HG02943 (cell line): Measurements from ENCODE around the gene ZNF483.
"Not testable (repeated sequence)": the region's sequence is repeated elsewhere in the genome, so short reads cannot be mapped to it uniquely, and the experiment has no call there.

ENCODE experiments used
- ATAC-seq: cut with Tn5 transposase; IDR thresholded peaks from one replicate; pipeline ENCODE4 v1.9.1; 2021; ENCODE audit warnings: mild to moderate bottlenecking, low read depth, moderate library complexity; ENCODE audit not compliant: unreplicated experiment

ZNF483 gene

DNA sequence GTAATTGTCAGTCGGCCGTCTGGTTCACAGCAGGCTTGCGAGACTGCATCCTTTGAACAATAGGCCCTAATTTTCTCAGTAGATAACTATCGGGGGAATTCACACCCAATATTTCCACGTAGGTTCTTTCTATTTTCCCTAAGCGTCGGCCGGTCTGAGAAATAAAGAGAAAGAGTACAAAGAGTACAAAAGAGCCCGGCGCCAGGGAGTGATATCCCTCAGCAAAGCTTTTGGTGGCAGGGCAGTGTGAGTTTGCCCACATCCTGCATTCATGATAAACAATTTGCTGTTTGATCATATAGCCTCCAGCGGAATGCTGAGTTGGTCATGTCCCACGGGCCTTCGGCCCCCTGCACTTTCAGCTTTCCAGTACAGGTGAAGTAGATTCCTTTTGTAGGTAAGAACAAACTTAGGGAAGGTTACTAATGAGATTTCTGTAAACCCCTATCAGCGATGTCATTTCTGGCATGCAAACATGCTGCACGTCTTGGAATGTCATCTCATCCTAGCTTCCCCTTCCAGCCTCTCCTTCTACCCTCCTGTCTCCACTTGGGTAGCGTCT, 79.2 kb downstream of the ZNF483 start:
- no peak for ATAC-seq

DNA sequence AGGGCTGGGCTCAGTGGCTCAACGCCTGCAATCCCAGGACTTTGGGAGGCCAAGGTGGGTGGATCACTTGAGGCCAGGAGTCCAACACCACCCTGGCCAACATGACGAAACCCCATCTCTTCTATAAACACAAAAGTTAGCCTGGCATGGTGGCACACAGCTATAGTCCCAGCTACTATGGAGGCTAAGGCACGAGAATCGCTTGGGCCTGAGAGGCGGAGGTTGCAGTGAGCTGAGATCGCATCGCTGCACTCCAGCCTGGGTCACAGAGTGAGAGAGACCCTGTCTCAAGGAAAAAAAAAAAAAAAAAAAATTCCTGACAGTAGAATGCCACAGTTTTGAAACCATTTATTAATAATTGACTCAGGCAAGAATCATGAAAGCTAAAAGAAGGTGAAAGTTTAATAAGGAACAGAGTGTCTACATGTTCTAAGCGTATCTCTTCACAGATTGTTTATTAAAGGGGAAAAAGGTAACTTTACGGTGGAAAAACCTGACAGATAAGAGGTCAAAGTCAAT, 80.1 kb downstream of the ZNF483 start:
- no peak for ATAC-seq

DNA sequence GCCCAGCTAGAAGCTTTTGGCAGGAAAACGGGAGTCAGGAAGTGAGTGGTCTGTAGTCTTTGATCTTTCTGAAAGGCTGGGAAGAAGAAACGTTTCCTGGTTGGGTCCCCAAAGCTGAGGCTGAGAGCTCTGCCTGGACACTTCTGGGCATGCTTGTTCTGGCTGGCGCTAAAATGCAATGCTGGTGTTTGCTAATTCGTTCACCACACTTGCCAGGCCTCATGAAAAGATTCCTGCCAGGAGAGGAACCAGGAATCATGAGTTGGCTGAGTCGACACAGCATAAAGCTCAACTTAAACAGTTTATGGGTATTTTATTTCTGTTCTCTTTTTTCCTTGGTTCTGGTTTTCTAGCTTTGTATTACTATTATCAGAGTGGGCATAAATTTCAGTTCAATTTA, 85.2 kb downstream of the ZNF483 start:
- ATAC-seq = no peak

DNA sequence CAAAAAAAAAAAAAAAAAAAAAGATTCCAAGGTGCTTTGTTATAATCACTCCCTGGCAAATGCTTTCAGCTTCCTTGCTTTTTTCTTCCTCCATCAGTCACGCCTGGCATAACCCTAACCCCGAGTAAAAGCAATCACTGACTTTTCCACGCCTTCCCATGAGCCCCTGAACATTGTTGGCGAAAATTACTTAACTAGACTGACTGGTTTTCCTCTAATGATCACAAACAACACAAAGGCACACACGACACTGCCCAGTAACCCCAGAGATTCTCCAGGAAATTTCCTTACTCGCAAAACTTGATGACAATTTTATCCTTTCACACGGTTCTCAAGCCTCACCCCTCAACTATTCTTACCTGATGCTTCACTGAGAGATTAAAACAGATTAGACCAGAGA, 85.9 kb downstream of the ZNF483 start:
- ATAC-seq = no peak

DNA sequence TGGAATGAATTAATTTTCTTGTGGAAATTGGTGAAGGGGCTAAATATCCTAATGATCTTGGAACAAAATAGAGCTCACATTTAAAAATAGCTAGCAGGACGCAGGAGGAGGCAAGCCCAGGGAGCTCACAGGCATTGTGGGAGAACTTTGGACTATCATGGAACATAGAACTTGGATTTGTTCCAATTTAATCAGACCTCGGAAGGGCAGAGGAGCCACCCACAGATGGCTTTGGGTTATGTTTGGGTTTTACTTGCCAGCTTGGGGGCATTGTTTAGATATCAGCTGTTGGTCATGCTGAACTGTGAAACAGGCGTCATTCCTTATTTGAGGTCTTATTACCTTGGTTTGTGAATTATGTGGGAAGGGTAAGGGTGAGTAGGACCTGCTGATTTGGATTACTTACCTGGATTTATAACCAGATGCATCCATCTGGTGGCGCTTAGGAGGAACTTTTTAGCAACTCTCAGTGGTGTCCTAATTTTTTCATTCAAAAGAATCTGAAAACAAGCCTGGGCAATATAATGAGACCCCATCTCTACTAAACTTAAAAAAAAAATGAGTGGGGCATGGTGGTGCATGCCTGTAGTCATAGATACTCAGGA, 88.6 kb downstream of the ZNF483 start:
- no peak for ATAC-seq

DNA sequence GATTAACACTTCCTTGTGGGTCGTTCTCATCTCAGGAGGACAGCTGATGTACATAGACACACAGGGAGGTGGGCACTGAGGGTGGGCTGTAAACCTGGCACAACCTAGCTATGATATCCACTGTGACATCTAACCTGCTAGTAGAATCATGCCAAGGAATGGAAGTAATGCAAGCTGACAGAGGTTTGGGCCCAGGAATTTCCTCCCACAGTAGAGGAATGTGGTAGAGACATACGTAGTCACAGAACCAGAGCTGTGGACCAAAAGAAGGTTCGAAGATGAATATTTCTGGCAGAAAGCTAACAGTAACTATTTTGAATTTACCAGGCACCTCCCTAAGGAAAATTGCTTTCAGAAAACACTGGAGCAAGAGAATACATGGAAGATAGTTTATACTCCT, 90.9 kb downstream of the ZNF483 start:
- ATAC-seq = no peak

DNA sequence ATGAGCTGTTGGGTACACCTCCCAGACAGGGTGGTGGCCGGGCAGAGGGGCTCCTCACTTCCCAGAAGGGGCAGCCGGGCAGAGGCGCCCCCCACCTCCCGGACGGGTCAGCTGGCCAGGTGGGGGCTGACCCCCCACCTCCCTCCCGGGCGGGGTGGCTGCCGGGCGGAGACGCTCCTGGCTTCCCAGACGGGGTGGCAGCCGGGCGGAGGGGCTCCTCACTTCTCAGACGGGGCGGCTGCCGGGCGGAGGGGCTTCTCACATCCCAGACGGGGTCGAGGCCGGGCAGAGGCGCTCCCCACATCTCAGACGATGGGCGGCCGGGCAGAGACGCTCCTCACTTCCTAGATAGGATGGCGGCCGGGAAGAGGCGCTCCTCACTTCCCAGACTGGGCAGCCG, 92.4 kb downstream of the ZNF483 start:
- ATAC-seq = not testable (repeated sequence)

DNA sequence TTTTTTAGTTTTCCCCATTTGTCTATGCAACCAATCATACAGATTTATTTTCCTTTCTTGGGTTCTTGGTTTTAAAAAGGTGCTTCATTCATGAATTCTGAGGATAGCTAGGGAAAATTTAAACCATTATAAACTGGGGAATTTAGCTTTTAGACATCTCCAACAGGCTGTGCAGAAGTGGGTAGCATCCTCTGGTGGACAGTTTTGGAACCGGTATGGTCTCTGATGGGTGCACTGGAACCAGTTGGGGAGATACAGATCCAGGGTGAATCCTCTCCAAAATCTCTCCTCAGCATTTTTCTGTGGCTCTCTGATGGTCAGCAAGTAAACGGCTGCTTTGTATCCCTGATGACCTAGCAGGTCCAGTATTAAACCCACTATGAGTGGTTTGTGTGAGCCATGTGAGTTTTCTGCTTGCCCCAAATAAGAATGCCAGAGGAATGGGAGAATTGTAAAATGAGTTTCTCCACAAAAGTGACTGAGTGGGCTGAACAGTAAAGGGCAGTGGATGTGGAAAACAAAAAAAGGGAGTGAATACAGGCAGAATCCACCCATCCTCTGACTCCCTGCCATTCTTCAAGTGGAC, 97.0 kb downstream of the ZNF483 start:
- ATAC-seq = no peak

DNA sequence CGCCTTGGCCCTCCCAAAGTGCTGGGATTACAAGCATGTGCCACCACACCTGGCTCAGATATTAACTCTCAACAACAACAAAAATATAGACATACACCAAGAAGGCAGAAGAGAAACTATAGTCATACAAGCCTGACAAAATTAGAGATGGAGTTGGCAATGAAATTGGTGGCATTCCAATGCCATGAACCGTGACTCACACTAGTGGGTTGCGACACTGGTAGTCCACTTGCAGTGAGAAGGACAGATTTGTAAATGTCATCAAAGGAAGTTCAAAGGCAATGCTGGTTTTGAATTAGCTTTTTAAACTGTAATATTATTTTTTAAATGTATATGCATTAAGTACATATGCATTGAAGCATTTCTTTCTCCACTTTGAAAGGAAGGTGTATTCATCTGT, 97.6 kb downstream of the ZNF483 start:
- no peak for ATAC-seq
